ENCODE results near the gene STAC3. TPM values are rescaled to one million over a fixed set of nuclear protein-coding genes. Genes with fewer than 3 reads are reported as not detected.

Gene STAC3
- total and polyA plus RNA-seq, 2 of the 13 experiments (the other 11 are each of a cell fraction or from before 2014, with no cell fraction given): 0.18 to 0.22 TPM

DNA sequence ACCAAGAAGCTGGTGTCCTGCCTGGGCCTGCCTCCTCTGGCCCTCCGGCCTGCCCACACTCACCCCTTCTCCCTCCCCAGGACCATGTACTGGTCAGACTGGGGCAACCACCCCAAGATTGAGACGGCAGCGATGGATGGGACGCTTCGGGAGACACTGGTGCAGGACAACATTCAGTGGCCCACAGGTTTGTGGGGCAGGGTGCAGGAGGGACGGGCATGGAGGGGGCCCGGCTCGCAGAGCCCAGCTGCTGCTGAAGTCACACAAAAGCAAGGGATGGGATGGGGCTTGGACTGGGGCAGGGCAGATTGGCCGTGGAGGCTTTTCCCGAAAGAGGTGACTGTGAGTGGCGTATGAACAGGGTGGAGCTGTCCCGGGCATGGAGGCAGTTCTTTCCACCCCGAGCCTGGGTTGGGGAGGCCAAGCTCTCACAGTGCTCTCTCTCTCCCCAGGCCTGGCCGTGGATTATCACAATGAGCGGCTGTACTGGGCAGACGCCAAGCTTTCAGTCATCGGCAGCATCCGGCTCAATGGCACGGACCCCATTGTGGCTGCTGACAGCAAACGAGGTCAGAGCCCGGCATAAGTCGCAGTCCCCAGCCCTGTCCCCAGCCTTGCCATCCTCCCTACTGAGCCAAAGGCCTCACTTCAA lies 42.2 kb downstream of the STAC3 start (continued):
- TF ChIP-seq, protein P1, sequence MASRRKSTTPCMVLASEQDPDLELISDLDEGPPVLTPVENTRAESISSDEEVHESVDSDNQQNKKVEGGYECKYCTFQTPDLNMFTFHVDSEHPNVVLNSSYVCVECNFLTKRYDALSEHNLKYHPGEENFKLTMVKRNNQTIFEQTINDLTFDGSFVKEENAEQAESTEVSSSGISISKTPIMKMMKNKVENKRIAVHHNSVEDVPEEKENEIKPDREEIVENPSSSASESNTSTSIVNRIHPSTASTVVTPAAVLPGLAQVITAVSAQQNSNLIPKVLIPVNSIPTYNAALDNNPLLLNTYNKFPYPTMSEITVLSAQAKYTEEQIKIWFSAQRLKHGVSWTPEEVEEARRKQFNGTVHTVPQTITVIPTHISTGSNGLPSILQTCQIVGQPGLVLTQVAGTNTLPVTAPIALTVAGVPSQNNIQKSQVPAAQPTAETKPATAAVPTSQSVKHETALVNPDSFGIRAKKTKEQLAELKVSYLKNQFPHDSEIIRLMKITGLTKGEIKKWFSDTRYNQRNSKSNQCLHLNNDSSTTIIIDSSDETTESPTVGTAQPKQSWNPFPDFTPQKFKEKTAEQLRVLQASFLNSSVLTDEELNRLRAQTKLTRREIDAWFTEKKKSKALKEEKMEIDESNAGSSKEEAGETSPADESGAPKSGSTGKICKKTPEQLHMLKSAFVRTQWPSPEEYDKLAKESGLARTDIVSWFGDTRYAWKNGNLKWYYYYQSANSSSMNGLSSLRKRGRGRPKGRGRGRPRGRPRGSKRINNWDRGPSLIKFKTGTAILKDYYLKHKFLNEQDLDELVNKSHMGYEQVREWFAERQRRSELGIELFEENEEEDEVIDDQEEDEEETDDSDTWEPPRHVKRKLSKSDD (CRISPR knock-in tag; IDR thresholded peaks at IDR 0.05; ENCODE audit: low read depth): no peak
- TF ChIP-seq HNF4A (CRISPR knock-in tag; IDR thresholded peaks at IDR 0.05) (no peak), NFRKB (IDR thresholded peaks at IDR 0.05) (no peak), ZNF292 (CRISPR knock-in tag; IDR thresholded peaks at IDR 0.05; ENCODE audit: borderline replicate concordance, low read depth) (no peak), GRHL1 (CRISPR knock-in tag; conservative IDR thresholded peaks at IDR 0.05) (no peak), ARNTL (CRISPR knock-in tag; IDR thresholded peaks at IDR 0.05) (no peak), RBFOX2 (IDR thresholded peaks at IDR 0.05; ENCODE audit: low read depth, low read length) (no peak), ZNF317 (CRISPR knock-in tag; IDR thresholded peaks at IDR 0.05) (no peak), PAF1 (CRISPR knock-in tag; IDR thresholded peaks at IDR 0.05) (0 out of 2 replicates have a peak, but pooled peaks have one; percentile 47)
- TF ChIP-seq, protein P2, sequence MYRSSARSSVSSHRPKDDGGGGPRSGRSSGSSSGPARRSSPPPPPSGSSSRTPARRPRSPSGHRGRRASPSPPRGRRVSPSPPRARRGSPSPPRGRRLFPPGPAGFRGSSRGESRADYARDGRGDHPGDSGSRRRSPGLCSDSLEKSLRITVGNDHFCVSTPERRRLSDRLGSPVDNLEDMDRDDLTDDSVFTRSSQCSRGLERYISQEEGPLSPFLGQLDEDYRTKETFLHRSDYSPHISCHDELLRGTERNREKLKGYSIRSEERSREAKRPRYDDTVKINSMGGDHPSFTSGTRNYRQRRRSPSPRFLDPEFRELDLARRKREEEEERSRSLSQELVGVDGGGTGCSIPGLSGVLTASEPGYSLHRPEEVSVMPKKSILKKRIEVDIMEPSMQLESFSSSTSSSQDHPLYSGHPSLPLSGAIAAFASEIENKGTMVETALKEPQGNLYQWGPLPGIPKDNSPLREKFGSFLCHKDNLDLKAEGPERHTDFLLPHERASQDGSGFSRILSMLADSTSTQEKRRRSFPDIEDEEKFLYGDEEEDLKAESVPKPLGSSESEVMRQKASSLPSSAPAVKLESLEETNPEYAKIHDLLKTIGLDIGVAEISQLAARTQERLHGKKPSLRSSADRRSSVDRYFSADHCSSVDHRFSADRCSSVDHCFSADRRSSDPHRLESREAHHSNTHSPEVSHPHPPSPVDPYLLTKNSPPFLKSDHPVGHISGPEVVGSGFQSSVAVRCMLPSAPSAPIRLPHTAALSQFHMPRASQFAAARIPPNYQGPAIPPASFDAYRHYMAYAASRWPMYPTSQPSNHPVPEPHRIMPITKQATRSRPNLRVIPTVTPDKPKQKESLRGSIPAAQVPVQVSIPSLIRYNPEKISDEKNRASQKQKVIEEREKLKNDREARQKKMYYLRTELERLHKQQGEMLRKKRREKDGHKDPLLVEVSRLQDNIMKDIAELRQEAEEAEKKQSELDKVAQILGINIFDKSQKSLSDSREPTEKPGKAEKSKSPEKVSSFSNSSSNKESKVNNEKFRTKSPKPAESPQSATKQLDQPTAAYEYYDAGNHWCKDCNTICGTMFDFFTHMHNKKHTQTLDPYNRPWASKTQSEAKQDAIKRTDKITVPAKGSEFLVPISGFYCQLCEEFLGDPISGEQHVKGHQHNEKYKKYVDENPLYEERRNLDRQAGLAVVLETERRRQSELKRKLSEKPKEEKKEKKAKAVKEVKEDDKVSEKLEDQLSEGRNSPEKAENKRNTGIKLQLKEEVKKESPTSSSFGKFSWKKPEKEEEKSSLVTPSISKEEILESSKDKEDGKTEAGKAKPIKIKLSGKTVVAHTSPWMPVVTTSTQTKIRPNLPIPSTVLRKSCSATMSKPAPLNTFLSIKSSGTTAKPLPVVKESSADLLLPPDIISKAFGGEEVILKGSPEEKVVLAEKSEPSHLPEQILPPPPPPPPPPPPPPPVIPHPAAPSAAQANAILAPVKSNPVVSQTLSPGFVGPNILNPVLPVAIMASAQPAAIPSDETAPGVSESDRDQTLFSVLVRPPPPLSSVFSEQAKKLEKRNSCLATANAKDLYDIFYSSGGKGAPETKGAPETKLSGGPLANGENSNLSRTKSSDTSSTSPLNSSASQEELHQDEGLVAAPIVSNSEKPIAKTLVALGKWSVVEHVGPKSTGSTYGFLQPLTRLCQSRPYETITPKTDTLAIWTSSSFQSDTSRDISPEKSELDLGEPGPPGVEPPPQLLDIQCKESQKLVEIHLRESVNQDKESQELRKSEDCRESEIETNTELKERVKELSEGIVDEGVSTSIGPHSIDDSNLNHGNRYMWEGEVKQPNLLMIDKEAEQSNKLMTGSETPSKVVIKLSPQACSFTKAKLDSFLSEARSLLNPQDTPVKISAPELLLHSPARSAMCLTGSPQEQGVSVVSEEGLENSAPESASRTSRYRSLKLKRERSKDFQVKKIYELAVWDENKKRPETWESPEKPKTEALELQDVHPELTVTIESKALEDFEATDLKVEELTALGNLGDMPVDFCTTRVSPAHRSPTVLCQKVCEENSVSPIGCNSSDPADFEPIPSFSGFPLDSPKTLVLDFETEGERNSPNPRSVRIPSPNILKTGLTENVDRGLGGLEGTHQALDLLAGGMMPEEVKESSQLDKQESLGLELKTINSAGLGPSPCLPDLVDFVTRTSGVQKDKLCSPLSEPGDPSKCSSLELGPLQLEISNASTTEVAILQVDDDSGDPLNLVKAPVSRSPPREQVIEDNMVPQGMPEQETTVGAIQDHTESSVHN (CRISPR knock-in tag; IDR thresholded peaks at IDR 0.05): no peak
